K562 (cell line): Measurements from ENCODE around the gene NEK1. TPM values are rescaled to one million over a fixed set of nuclear protein-coding genes. Genes with fewer than 3 reads are reported as not detected.
A peak's percentile ranks its signal among the peaks of the same experiment; 100 is the strongest.

Experiments
- ARID1B ChIP-seq: fragments of 450-650 bp; IDR thresholded peaks from 2 replicates; pipeline ENCODE4 v1.6.1; 2016; ENCODE audit warnings: antibody characterized with exemption, mild to moderate bottlenecking, inconsistent platforms
- ETV6 ChIP-seq, 3 experiments: fragments of 150-350 bp in 1 of 3; sonication (generic) in 1 of 3; formaldehyde crosslinking in 1 of 3; IDR thresholded peaks; 2 replicates each; pipeline versions ENCODE4 v1.6.1 to v1.8.0; 2014 to 2022; ENCODE audit warnings: borderline replicate concordance in 2 of 3, low read depth in 2 of 3, antibody characterized with exemption in 1 of 3, low read length in 1 of 3, mild to moderate bottlenecking in 1 of 3, missing genetic modification reagents in 1 of 3
- FOXA3 ChIP-seq, 2 experiments: fragments of 450-650 bp in 1 of 2; sonication (generic) in 1 of 2; formaldehyde crosslinking; IDR thresholded peaks in 1 of 2; conservative IDR thresholded peaks in 1 of 2; 2 replicates each; pipeline versions ENCODE4 v1.4.0 to v1.8.0; 2020 to 2022; ENCODE audit warnings: mild to moderate bottlenecking in 2 of 2, missing genetic modification reagents in 1 of 2
- FOXK2 ChIP-seq, 2 experiments: fragments of 450-650 bp; IDR thresholded peaks in 1 of 2; conservative IDR thresholded peaks in 1 of 2; 2 replicates each; pipeline ENCODE4 v1.6.1; 2016; ENCODE audit warnings: low read depth in 2 of 2, mild to moderate bottlenecking in 1 of 2
- HMGN3 ChIP-seq: IDR thresholded peaks from 2 replicates; pipeline ENCODE4 v1.6.1; 2011; ENCODE audit warnings: borderline replicate concordance, low read depth, mild to moderate bottlenecking, mixed read lengths, low read length; ENCODE audit not compliant: insufficient read length; ENCODE audit errors: extremely low read depth
- MAFG ChIP-seq: fragments of 450-650 bp; conservative IDR thresholded peaks from 2 replicates; pipeline ENCODE4 v1.6.1; 2016; ENCODE audit warnings: missing genetic modification characterization, missing compliant biosample characterization
- MAFK ChIP-seq: IDR thresholded peaks from 2 replicates; pipeline ENCODE4 v1.6.1; 2011; ENCODE audit warnings: low read length, improper control_type of control experiment
- MED1 ChIP-seq: sonication (generic); formaldehyde crosslinking; IDR thresholded peaks from 2 replicates; pipeline ENCODE4 v1.8.1; 2023; ENCODE audit warnings: missing genetic modification reagents, borderline replicate concordance
- MEF2D ChIP-seq: conservative IDR thresholded peaks from 2 replicates; pipeline ENCODE4 v1.6.1; 2016; ENCODE audit warnings: low read depth, missing genetic modification characterization, missing compliant biosample characterization
- MTA1 ChIP-seq: fragments of 450-650 bp; IDR thresholded peaks from 2 replicates; pipeline ENCODE4 v1.6.1; 2017; ENCODE audit warnings: borderline replicate concordance
- NFRKB ChIP-seq: fragments of 450-650 bp; IDR thresholded peaks from 2 replicates; pipeline ENCODE4 v1.6.1; 2016; ENCODE audit warnings: low read depth
- PML ChIP-seq: IDR thresholded peaks from 2 replicates; pipeline ENCODE4 v1.6.1; 2012; ENCODE audit warnings: low read length, inconsistent platforms
- SIRT6 ChIP-seq: IDR thresholded peaks from one replicate; pipeline ENCODE4 v1.6.1; 2012; ENCODE audit warnings: low read depth, mild to moderate bottlenecking, control low read depth, inconsistent platforms, low read length, moderate library complexity
- SNRNP70 ChIP-seq: fragments of 200-400 bp; formaldehyde crosslinking; optimal IDR thresholded peaks from 2 replicates; pipeline ENCODE3; 2017; ENCODE audit warnings: low read depth, low read length
- WHSC1 ChIP-seq: IDR thresholded peaks from one replicate; pipeline ENCODE4 v1.6.1; 2012; ENCODE audit warnings: low read length, control low read depth, inconsistent platforms
- ZEB2 ChIP-seq: fragments of 450-650 bp; IDR thresholded peaks from 2 replicates; pipeline ENCODE4 v1.6.1; 2016
- ZSCAN29 ChIP-seq: fragments of 450-650 bp; IDR thresholded peaks from 2 replicates; pipeline ENCODE4 v1.6.1; 2017
- polyA plus RNA-seq, 8 experiments: library from polyadenylated mRNA; depleted of rRNA in 4 of 8; stranded (reverse) in 5 of 8; unstranded in 3 of 8; fragments of >200 nt; fragmentation: Nextera tagmentation in 2 of 8; fragmentation: Illumina TruSeq in 1 of 8; extraction: Ambion mirVana in 2 of 8; extraction: Trizol in 1 of 8; gene quantifications; 2 replicates each; pipeline versions ENCODE4 v1.2.1 to v1.2.3, GENCODE V29; 2011 to 2014; ENCODE audit warnings: inconsistent platforms in 1 of 8, missing spikeins in 1 of 8
- total RNA-seq, 7 experiments: library from RNA; depleted of rRNA in 6 of 7; stranded (reverse); fragments of >200 nt in 6 of 7; fragmentation: Illumina TruSeq in 2 of 7; extraction: Trizol in 2 of 7; gene quantifications; 2 replicates each; pipeline versions ENCODE4 v1.2.1 to v1.2.3, GENCODE V29; 2011 to 2021; ENCODE audit warnings: low replicate concordance in 1 of 7
- TF ChIP-seq, protein P1 (sequence below), 2 experiments: fragments of 250-450 bp in 1 of 2; fragments of 450-650 bp in 1 of 2; sonication (Bioruptor Pico) in 1 of 2; IDR thresholded peaks; 2 replicates each; pipeline versions ENCODE4 v1.6.1 to v1.8.0; 2016 to 2021; ENCODE audit warnings: mild to moderate bottlenecking in 2 of 2, moderate library complexity in 2 of 2, missing compliant biosample characterization in 1 of 2, missing genetic modification characterization in 1 of 2
- TF ChIP-seq, protein P2 (sequence below), 2 experiments: IDR thresholded peaks in 1 of 2; conservative IDR thresholded peaks in 1 of 2; 2 replicates each; pipeline ENCODE4 v1.6.1; 2016; ENCODE audit warnings: low read depth in 2 of 2, mild to moderate bottlenecking in 1 of 2, missing compliant biosample characterization in 1 of 2, missing genetic modification characterization in 1 of 2, moderate library complexity in 1 of 2
- TF ChIP-seq, protein P3 (sequence below): fragments of 150-350 bp; IDR thresholded peaks from 2 replicates; pipeline ENCODE4 v1.6.1; 2014; ENCODE audit warnings: low read depth, mild to moderate bottlenecking, low read length, borderline replicate concordance

NEK1 gene
- total and polyA plus RNA-seq, 9 of the 15 experiments (the other 6 are each of a cell fraction or from before 2014, with no cell fraction given), result 6.2 to 15.7 (median 10.3) TPM

DNA sequence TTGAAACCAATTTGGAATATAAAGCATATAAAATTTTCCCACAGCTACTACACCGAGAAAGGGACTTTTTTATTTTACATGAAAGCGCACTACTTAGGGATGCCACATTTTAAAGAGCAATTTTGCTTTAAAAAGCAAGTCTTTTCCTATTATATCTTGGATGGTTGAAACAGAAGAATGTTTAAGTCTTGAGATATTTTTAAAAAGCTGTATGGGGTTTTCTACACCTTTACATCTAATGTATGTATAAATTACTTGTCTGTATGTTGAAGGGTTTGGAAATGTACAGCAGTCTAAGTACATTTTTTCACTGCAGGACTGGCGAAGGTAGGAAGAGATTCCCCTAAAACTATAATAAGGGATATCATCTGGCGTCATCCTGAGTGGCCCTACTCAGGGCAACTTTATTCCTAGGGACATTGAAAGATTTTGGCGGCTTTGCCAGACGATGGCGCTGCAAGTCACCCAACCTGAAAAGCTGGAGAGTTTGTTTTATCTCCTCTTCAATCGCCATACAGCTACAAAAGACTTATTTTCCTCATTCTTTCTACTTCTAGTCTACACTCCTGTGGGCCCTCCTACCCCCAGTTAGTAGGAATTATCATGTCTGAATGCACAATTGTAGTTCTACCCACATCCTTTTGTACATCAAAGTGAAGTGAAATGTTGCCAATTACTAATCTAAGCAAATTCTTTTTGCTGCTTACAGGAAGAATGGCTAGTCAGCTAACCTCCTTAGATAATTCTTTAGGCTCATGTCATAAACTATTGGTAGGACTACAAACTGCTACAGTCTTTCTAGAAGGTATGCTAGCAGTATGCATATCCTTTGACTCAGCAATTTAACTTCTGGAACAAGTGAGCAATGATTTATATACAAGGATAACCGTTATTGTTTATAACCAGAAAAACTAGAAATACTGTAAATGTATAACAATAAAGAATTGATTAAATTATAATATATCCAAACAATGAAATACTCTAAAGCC is 782 bp upstream of the NEK1 start (continued):
- TF ChIP-seq, protein P1, sequence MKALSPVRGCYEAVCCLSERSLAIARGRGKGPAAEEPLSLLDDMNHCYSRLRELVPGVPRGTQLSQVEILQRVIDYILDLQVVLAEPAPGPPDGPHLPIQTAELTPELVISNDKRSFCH (CRISPR knock-in tag; IDR thresholded peaks at IDR 0.05), result no peak
- TF ChIP-seq, protein P1 (tag; IDR thresholded peaks at IDR 0.05), result no peak
- TF ChIP-seq MTA1 (no peak), PML (no peak), HMGN3 (no peak), MED1 (CRISPR knock-in tag) (no peak), WHSC1 (no peak), MAFG (tag) (peak; percentile 43; the same call in 1 of the 2 replicates), NFRKB (no peak), ARID1B (no peak; the same call in 1 of the 2 replicates), ZSCAN29 (no peak), SIRT6 (no peak), FOXA3 (CRISPR knock-in tag; conservative IDR thresholded peaks at IDR 0.05 in 1 of 2, IDR thresholded peaks at IDR 0.05 in 1 of 2) (no peak), ZEB2 (no peak), SNRNP70 (no peak), FOXK2 (conservative IDR thresholded peaks at IDR 0.05 in 1 of 2, IDR thresholded peaks at IDR 0.05 in 1 of 2; ENCODE audit: low read depth in 2 of 2) (no peak), MAFK (no peak), ETV6 (IDR thresholded peaks at IDR 0.05; ENCODE audit: borderline replicate concordance in 1 of 2, low read depth in 2 of 2, low read length in 1 of 2) (no peak), ETV6 (CRISPR knock-in tag; IDR thresholded peaks at IDR 0.05; ENCODE audit: borderline replicate concordance) (no peak), MEF2D (tag) (no peak)
- TF ChIP-seq, protein P2, sequence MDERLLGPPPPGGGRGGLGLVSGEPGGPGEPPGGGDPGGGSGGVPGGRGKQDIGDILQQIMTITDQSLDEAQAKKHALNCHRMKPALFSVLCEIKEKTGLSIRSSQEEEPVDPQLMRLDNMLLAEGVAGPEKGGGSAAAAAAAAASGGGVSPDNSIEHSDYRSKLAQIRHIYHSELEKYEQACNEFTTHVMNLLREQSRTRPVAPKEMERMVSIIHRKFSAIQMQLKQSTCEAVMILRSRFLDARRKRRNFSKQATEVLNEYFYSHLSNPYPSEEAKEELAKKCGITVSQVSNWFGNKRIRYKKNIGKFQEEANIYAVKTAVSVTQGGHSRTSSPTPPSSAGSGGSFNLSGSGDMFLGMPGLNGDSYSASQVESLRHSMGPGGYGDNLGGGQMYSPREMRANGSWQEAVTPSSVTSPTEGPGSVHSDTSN (CRISPR knock-in tag; IDR thresholded peaks at IDR 0.05; ENCODE audit: low read depth), result no peak
- TF ChIP-seq, protein P2 (tag; conservative IDR thresholded peaks at IDR 0.05; ENCODE audit: low read depth), result no peak
- TF ChIP-seq, protein P3, sequence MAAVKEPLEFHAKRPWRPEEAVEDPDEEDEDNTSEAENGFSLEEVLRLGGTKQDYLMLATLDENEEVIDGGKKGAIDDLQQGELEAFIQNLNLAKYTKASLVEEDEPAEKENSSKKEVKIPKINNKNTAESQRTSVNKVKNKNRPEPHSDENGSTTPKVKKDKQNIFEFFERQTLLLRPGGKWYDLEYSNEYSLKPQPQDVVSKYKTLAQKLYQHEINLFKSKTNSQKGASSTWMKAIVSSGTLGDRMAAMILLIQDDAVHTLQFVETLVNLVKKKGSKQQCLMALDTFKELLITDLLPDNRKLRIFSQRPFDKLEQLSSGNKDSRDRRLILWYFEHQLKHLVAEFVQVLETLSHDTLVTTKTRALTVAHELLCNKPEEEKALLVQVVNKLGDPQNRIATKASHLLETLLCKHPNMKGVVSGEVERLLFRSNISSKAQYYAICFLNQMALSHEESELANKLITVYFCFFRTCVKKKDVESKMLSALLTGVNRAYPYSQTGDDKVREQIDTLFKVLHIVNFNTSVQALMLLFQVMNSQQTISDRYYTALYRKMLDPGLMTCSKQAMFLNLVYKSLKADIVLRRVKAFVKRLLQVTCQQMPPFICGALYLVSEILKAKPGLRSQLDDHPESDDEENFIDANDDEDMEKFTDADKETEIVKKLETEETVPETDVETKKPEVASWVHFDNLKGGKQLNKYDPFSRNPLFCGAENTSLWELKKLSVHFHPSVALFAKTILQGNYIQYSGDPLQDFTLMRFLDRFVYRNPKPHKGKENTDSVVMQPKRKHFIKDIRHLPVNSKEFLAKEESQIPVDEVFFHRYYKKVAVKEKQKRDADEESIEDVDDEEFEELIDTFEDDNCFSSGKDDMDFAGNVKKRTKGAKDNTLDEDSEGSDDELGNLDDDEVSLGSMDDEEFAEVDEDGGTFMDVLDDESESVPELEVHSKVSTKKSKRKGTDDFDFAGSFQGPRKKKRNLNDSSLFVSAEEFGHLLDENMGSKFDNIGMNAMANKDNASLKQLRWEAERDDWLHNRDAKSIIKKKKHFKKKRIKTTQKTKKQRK, result no peak
